Activated CD4-positive, alpha-beta T cell treated with anti-CD3 and anti-CD28 coated beads for 1 hour (primary cell): ENCODE measurements around the gene CNTNAP2.

Experiments
- DNase-seq: peaks from one replicate; pipeline ENCODE4 v3.0.0-alpha.2; 2020

Gene CNTNAP2

GRCh38 chr7:148204639-148205304 lies 2088.2 kb downstream of the CNTNAP2 start:
- no peak for DNase-seq

- DNase-seq, result no peak
Observed at GRCh38 chr7:148209643-148210190, 2093.1 kb downstream of the CNTNAP2 start.

- no peak for DNase-seq
Observed at GRCh38 chr7:148210804-148211325, 2094.3 kb downstream of the CNTNAP2 start.

GRCh38 chr7:148211740-148212151 lies 2095.1 kb downstream of the CNTNAP2 start:
- DNase-seq, result no peak

GRCh38 chr7:148212731-148213130 lies 2096.1 kb downstream of the CNTNAP2 start:
- no peak for DNase-seq

- DNase-seq, result no peak
Observed at GRCh38 chr7:148214101-148214500, 2097.5 kb downstream of the CNTNAP2 start.

GRCh38 chr7:148218603-148219002 lies 2102.0 kb downstream of the CNTNAP2 start:
- no peak for DNase-seq

- no peak for DNase-seq
Observed at GRCh38 chr7:148222721-148223120, 2106.1 kb downstream of the CNTNAP2 start.

- DNase-seq, result no peak
Observed at GRCh38 chr7:148223160-148223559, 2106.6 kb downstream of the CNTNAP2 start.

GRCh38 chr7:148223738-148224137 lies 2107.1 kb downstream of the CNTNAP2 start:
- no peak for DNase-seq

- DNase-seq, result no peak
Observed at GRCh38 chr7:148230296-148230695, 2113.7 kb downstream of the CNTNAP2 start.

- DNase-seq, result no peak
Observed at GRCh38 chr7:148230883-148231282, 2114.3 kb downstream of the CNTNAP2 start.

GRCh38 chr7:148232784-148233183 lies 2116.2 kb downstream of the CNTNAP2 start:
- DNase-seq, result no peak

- no peak for DNase-seq
Observed at GRCh38 chr7:148234715-148235114, 2118.1 kb downstream of the CNTNAP2 start.

GRCh38 chr7:148238761-148239325 lies 2122.2 kb downstream of the CNTNAP2 start:
- DNase-seq, result no peak

- no peak for DNase-seq
Observed at GRCh38 chr7:148241700-148242293, 2125.2 kb downstream of the CNTNAP2 start.

GRCh38 chr7:148242294-148242821 lies 2125.8 kb downstream of the CNTNAP2 start:
- DNase-seq, result no peak

GRCh38 chr7:148245381-148245780 lies 2128.8 kb downstream of the CNTNAP2 start:
- no peak for DNase-seq

- DNase-seq, result no peak
Observed at GRCh38 chr7:148253629-148254028, 2137.0 kb downstream of the CNTNAP2 start.

- no peak for DNase-seq
Observed at GRCh38 chr7:148255333-148255732, 2138.7 kb downstream of the CNTNAP2 start.

- no peak for DNase-seq
Observed at GRCh38 chr7:148256433-148256832, 2139.8 kb downstream of the CNTNAP2 start.

GRCh38 chr7:148260599-148260998 lies 2144.0 kb downstream of the CNTNAP2 start:
- DNase-seq, result no peak

- DNase-seq, result no peak
Observed at GRCh38 chr7:148261523-148261922, 2144.9 kb downstream of the CNTNAP2 start.
